HG03521 (cell line): ENCODE measurements around the gene DGLUCY.
"Not testable (repeated sequence)": the region's sequence is repeated elsewhere in the genome, so short reads cannot be mapped to it uniquely, and the experiment has no call there.

Source experiments
- ATAC-seq: cut with Tn5 transposase; IDR thresholded peaks from one replicate; pipeline ENCODE4 v1.9.1; 2021; ENCODE audit warnings: mild to moderate bottlenecking, moderate library complexity; ENCODE audit not compliant: unreplicated experiment

The DGLUCY gene

DNA sequence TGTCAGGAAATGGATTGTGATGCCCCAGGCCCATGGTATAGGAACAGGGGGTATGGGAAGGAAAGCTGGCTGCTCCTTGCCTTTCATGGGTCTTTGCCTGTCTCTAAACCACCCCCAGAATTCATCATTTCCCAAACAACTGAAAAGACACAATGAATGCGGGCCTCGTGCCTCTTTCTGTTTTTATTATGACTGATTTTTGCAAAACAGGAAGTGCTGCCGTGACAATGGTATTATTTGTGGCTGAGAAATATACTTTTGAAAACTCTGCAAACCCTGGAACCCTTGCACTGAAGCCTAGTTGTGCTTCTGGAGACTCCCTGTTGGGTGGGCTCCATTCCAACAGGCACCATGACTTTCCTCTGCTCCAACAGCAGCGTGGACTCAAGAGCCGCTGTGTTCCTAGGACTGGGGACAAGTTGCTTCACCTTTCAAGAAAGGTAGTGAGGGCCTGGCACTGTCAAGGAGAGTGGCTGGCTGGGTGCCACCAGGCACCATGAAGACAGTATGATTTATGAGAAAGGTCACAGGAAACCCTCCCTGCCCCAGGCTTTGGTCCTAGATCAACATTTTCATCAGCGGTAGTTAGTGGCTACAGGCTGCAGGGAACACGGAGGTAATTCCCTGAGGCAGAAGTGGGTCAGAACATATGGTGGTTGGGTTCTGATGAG lies 4.8 kb upstream of the DGLUCY start:
- ATAC-seq: no peak

DNA sequence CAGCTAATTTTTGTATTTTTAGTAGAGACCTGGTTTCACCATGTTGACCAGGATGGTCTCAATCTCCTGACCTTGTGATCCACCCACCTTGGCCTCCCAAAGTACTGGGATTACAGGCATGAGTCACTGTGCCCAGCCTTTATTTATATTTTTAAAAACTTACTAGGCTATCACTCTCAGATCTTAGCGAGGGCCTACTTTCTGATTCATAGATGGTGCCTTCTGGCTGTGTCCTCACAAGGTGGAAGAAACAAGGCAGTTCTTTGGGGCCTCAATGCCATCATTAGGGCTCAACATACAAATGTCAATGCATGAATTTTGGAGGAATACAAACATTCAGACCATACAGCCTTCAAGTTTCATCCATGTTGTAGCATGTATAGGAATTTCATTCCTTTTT lies 2.4 kb upstream of the DGLUCY start:
- ATAC-seq: no peak

DNA sequence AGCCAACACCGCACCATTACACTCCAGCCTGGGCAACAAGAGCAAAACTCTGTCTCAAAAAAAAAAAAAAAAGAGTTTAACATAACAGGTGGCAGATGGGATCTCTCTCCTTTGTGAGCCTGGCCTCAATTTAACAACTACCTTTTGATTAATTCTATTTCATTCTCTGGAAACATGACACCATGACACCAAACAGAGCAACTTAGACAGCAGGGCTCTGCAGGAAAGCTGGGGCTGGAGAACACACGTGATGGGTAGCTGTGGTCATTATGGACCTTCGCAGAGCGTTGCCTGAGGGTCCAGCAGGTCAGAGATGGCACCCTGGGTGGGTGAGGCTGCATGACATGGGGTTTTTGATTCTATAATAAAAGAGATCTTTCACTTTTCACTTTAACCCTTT lies 1.7 kb upstream of the DGLUCY start:
- no peak for ATAC-seq

DNA sequence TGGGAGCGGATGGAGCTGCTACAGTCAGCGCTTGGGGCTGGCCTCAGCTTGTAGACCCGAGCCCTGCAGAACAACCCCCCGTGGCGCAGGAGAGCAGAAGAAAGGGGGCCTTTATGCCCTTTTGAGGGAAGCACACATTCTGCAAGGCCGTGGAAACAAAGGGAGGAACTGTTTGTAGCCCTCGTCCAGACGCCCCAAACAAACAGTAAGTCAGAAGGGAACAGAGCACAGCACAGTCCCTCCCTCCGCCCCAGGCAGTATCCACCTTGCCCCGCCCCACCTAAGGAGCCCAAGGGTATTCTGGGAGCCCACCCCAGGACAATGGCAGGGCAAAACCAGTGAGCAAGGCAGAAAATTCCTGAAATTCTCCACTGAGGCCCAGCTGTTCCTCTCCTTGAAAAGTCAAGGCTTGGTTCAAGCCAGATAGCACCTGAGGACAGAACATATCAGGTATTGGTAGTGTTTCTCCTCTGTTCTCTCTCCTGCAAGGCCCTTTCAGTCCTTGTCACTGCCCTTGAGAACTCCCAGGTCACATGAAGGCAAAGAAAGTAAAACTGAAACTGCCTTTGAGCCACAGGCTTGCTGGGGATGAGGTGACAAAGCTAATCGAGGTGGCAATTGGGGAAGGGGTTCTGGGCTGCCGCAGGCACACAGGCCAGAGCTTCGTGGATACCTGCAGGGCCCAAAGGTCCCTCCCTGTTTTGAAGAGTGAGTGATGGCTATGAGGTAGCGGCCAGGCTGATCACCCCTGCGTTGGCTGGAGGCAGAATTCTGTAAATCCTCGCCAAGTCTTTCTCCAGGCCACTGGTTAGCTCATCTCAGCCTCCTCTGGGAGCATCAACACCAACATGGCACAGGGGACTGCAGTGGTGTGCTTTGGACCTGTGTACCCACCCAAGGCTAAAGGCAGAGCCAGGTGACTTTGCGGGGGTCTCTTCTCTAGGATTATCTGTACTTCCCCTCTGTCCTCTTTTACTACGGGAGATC lies 499 bp downstream of the DGLUCY start:
- peak; percentile 69 for ATAC-seq

DNA sequence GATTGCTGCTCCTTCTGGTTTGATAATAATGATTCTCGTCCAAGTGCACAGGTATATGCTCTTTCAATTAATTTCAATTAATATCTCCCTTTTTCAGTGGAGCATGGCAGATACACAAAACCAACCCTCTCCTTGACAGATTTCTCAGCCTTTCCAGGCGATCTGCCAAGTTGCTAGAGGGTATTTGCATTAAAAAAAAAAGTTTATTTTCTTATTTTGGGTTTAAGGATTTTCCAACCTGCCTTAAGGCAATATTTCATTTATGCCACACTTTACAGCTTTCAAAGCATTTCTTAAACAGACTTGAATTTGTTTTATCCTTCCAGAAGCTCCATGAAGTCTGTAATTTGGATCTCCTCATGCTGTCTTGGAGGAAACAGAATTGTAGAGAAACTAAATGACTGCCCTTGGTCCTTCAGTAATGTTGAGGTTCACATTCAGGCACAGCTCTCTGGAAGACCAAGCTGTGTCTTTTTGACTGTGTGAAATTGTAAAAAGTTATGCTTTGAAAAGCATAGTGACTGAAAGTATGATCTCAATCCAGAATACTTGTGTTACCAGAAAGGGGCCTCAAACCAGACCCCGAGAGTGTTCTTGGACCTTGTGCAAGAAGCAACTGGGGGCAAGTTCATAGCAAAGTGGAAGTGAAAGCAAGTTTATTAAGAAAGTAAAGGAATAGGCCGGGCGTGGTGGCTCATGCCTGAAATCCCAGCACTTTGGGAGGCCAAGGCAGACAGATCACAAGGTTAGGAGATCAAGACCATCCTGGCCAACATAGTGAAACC lies 2.3 kb downstream of the DGLUCY start:
- ATAC-seq: no peak

DNA sequence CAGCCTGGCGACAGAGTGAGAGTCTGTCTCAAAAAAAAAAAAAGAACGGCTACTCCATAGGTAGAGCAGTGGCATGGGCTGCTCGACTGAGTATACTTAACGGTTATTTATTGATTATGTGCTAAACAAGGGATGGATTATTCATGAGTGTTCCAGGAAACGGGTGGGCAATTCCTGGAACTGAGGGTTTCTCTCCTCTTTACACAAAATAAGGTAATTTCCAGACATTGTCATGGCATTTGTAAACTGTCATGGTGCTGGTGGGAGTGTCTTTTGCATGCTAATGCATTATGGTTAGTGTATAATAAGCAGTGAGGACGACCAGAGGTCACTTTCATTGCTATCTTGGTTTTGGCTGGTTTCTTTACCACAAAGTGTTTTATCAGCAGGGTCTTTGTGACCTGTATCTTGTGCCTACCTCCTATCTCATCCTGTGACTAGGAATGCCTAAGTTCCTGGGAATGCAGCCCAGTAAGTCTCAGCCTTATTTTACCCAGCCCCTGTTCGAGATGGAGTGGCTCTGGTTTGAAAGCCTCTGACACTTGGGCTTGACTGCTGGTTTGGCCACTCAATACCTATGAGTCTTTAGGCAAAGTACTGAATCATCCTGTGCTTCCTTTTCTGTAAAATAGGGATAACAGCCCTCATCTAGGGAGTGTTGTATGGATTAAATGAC lies 3.2 kb downstream of the DGLUCY start:
- no peak for ATAC-seq

DNA sequence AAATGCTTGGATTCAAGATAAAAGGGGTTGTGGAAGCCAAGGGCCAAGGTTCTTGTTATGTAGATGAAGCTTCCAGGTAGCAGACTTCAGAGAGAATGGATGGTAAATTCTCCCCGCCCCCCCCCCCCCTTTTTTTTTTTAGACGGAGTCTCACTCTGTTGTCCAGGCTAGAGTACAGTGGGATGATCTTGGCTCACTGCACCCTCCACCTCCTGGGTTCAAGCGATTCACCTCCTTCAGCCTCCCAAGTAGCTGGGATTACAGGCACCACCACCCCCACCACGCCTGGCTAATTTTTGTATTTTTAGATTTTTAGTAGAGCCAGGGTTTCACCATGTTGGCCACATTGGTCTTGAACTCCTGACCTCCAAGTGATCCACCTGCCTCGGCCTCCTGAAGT lies 4.1 kb downstream of the DGLUCY start:
- ATAC-seq: no peak

DNA sequence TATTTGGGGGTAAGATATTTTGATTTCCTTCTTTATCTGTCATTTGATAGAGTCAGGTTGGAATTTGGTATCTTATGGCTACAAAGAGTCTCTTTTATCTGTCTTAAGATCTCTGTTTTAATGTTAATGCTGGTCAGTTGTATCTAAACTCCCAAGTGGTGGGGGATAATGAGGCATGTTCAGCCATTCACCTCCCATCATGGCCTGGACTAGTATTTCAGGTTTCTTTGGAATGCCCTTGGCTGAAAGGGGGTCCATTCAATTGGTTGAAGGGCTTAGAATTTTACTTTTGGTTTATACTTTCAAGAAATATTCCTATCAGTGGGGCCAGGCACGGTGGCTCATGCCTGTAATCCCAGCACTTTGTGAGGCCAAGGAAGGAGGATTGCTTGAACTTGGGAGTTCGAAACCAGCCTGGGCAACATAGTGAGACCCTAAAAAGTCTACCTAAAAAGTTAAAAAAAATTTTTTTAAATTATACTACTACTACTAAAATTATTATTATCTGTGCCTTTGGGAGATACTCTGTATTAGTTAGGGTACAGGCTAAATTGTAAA lies 4.7 kb downstream of the DGLUCY start:
- ATAC-seq: no peak

DNA sequence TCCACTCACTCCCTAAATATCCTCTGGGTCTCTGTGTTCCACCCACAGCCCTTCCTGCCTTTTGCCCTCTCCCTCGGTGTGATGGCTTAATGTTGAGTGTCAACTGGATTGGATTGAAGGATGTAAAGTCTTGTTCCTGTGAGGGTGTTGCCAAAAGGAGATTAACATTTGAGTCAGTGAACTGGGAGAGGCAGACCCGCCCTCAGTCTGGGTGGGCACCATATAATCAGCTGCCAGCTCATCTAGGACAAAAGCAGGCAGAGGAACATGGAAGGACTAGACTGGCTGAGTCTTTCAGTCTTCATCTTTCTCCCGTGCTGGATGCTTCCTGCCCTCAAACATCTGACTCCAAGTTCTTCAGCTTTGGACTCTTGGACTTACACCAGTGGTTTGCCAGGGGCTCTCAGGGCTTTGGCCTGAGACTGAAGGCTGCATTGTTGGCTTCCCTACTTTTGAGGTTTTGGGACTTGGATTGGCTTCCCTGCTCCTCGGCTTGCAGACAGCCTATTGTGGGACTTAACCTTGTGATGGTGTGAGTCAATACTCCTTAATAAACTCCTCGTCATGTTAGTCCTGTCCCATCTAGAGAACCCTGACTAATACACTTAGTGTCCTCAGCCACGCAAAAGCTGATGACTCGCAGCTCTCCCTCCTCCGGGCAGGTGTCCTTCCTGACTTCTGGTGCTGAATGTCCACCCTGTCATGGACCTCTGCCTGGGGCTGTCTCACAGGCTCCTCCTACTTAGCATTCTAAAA lies 5.9 kb downstream of the DGLUCY start:
- no peak for ATAC-seq

DNA sequence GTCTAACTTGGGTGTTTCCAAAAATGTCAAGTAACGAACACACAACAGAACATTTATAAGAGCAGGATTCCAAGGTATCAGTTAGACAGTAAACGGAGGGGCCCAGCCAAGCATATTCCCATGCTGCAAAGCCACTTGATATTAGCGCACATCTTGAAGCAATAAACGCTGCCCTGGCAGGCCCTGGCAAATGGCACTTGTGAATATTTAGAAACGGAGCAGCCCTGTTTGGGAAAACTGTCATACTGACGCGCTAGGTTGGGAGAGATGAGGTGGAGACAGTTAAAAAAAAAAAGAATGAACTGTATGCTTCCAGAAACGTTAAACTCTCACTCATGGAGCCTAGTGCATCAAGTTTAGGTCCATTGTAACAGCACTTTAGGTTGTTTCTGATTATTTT lies 9.3 kb downstream of the DGLUCY start:
- no peak for ATAC-seq

DNA sequence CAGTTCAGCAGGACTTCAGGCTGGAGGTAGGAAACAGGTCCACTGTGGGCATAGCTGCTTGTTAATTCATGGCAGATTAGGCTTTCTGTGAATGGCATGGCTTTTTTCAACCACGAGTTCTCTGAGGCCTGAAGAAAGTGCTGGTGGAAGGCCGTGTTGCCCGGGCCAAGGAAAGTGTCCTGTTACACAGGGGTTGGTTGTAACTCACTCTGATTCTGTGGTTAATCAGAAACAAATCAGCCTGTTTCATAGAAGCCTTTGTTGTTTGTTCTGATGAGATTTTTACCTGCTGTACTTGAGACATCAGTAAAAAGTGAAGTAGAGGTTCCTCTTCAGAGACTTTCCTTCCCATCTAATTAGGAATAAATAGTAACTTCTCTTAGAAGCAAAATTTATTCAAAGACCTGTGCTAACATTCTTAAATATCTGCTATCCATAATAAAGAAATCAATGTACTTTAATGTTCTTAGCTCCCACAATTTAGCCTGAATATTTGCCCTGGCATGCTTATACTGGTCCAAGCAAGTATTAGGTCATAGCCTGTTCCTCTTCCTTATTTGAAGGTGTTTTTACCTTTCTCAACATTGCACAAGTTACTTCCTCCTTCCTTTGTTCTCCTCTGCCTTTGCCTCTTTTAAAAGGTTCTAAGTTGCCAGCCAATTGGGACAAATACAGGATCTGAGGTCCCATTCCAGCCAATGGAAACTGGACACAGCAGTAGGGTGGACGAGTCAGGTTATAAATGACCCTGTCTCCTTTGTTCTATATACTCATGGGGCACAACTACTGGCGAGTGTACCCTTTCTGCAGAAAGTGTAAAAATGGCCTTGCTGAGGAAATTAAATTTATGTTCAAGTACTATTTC lies 10.8 kb downstream of the DGLUCY start:
- not testable (repeated sequence) for ATAC-seq

DNA sequence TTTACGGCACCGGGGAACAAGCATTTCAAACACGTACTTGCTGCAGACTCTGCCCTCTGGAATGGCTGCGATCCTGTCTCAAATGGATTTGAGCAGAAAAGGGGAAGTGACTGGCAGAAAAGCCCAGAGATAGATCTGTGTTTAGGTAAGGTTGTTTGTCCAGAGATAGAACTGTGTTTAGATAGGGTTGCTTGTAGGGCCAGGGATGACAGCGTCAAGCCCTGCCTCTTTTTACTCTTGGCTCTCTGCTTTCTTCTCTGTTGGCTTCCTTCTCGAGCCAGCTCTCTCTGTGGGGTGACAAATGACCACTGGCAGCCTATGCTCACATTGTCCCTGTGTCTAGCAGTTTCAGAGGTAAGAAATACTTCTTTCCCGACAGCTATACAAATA lies 11.4 kb downstream of the DGLUCY start:
- no peak for ATAC-seq

DNA sequence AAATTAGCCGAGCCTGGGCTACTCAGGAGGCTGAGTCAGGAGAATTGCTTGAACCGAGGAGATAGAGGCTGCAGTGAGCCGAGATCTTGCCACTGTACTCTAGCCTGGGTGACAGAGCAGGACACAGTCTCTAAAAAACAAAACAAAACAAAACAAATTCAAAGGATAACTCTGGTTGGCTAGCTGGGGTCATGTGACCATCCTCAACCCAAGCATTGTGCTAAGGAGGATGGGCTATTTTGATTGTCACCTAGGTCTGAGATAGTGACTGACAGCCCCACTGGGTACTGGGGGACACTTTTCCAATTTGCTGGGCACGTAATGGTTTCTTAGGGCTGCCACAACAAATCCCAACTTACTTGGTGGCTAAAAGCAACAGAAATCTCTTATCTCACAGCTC lies 11.9 kb downstream of the DGLUCY start:
- ATAC-seq: no peak

DNA sequence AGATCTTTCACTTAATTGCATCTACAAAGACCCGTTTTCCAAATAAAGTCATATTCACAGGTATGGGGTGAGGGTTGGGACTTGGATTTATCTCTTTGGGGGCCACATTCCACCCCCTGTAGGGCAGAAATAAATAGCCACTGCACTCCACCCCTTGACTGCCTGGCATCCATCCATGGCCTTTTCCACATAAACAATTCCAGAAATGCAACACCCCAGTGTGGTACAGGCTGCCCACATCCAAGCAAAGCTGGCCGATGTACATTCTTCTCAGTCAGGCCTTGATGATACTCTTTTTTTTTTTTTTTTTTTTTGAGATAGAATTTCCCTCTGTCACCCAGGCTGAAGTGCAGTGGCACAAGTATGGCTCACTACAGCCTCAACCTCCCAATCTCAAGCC lies 12.9 kb downstream of the DGLUCY start:
- ATAC-seq: no peak

DNA sequence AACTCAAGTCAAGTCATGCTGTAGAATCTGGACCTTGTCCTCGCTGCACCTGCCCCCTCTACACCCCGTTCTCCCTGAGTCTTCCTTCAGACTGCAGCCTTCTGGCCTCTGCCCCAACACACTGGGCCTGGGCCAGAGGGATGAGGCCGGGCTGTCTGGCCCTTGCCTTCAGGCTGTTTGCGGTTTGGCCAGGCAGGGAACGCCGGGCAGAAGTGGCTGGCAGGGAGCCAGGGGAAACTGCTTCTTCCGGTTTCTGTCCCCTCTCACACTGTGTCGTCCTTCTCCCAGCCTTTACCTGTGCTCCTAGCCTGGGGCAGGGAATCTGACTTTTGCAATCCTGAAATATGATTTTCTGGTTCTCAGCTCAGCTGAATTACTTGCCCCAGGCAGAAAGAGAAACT lies 13.5 kb downstream of the DGLUCY start:
- ATAC-seq: no peak

DNA sequence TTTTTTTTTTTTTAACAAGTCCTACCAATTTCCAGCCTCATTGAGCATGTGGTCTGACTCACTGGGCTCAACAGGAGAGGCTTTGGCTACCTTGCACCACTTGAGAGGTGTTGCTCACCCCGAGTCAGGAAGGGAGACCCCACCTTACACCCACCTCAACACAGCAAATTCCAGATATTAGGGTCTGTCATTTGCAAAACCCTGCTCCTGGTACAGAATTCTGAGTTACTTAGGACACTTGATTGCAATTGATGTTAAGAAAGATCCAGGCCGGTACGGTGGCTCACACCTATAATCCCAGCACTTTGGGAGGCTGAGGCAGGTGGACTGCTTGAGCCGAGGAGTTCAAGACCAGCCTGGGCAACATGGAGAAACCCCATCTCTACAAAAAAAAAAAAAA lies 14.1 kb downstream of the DGLUCY start:
- ATAC-seq: no peak

DNA sequence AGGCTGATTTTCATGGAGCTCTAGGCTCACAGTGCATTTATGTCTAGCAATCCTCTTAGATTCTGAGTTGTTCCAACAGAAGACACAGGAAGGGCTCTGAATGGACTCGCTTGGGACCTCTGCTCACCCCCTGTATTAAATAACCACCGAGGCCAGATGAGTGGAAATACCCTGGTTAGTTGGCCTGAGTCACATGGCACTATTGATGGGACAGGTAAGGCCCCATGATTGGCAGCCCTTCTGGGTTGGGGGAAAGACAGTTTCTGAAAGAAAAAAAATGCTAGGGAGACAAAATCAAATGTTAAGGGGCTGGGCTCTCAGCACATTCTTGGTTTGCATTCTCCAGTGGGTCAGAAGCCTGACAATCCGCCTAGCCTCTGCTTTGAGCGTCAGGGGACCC lies 14.8 kb downstream of the DGLUCY start:
- no peak for ATAC-seq

DNA sequence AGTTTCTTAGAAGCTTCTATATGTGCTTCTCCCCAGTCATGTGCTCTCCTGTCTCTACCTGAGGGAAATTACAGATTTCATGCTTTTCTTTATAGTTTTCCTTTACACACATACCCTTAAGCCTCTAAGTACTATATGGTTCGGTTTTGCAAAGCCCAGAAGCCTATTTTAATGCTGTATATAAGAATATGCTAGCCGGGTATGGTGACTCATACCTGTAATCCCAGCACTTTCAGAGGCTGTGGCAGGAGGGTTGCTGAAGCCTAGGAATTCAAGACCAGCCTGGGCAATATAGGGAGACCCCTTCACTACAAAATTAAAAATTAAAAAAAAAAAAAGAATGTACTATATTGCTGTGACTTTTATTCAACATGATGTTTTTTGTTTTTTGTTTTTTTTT lies 15.4 kb downstream of the DGLUCY start:
- ATAC-seq: no peak

DNA sequence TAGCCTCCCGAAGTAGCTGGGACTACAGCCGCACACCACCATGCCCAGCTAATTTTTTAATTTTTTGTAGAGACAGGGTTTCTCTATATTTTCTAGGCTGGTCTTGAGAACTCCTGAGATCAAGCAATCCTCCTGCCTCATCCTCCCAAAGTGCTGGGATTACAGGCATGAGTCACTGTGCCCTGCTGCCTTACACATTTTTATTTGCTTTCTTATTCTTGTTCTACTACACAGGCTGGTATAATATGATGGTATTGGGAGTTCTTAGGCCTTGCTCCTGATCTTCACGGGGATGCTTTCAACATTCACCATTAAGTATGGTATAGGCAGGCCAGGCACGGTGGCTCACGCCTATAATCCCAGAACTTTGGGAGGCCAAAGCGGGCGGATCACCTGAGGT lies 21.2 kb downstream of the DGLUCY start:
- ATAC-seq: no peak
